DOHH2 (cell line): ENCODE results near the gene HIVEP3.

Source experiments
- H3F3A ChIP-seq: fragments of 200-600 bp; sonication (generic), shearing (Covaris generic); 2 replicates; pipeline ENCODE4 v1.6.0; 2016; ENCODE audit warnings: antibody characterized with exemption, mild to moderate bottlenecking; ENCODE audit not compliant: control insufficient read depth, insufficient read depth
- H3K27ac ChIP-seq: fragments of 200-600 bp; sonication (generic); 2 replicates; pipeline ENCODE4 v1.5.1; 2014; ENCODE audit warnings: low read depth, mild to moderate bottlenecking, low read length, moderate library complexity
- H3K27me3 ChIP-seq: fragments of 200-600 bp; sonication (generic); 2 replicates; pipeline ENCODE4 v1.6.1; 2014; ENCODE audit warnings: mild to moderate bottlenecking, low read length, mixed read lengths; ENCODE audit not compliant: control insufficient read depth
- H3K36me3 ChIP-seq: fragments of 200-600 bp; sonication (generic); 2 replicates; pipeline ENCODE4 v1.6.1; 2014; ENCODE audit warnings: mild to moderate bottlenecking, low read length, moderate library complexity, mixed read lengths; ENCODE audit not compliant: control insufficient read depth
- H3K4me1 ChIP-seq: fragments of 200-600 bp; sonication (generic); 2 replicates; pipeline ENCODE4 v1.6.1; 2014; ENCODE audit warnings: mild to moderate bottlenecking, low read length, mixed read lengths; ENCODE audit not compliant: control insufficient read depth
- H3K4me2 ChIP-seq: fragments of 200-600 bp; sonication (generic); 2 replicates; pipeline ENCODE4 v1.6.0; 2014; ENCODE audit warnings: mild to moderate bottlenecking, low read length, moderate library complexity
- H3K4me3 ChIP-seq: fragments of 200-600 bp; sonication (generic); 2 replicates; pipeline ENCODE4 v1.5.1; 2014; ENCODE audit warnings: mild to moderate bottlenecking, low read length, mixed read lengths
- H3K79me2 ChIP-seq: fragments of 200-600 bp; sonication (generic); 2 replicates; pipeline ENCODE4 v1.6.1; 2014; ENCODE audit warnings: mild to moderate bottlenecking, low read length, mixed read lengths; ENCODE audit not compliant: control insufficient read depth
- H3K9me2 ChIP-seq: fragments of 200-600 bp; sonication (generic); replicated peaks from 2 replicates; pipeline ENCODE4 v1.6.1; 2014; ENCODE audit warnings: mild to moderate bottlenecking, low read length, mixed read lengths; ENCODE audit not compliant: control insufficient read depth
- H3K9me3 ChIP-seq: fragments of 200-600 bp; sonication (generic); 2 replicates; pipeline ENCODE4 v1.6.1; 2014; ENCODE audit warnings: antibody characterized with exemption, low read length, mixed read lengths; ENCODE audit not compliant: control insufficient read depth, insufficient read depth
- H4K20me1 ChIP-seq: fragments of 200-600 bp; sonication (generic); 2 replicates; pipeline ENCODE4 v1.6.0; 2014; ENCODE audit warnings: low read depth, mild to moderate bottlenecking, antibody characterized with exemption, low read length, moderate library complexity; ENCODE audit not compliant: control insufficient read depth, insufficient read depth
- EZH2phosphoT487 ChIP-seq: fragments of 200-600 bp; sonication (generic); IDR thresholded peaks from 2 replicates; pipeline ENCODE4 v1.6.1; 2017; ENCODE audit warnings: borderline replicate concordance, mild to moderate bottlenecking, antibody characterized with exemption, low read length, moderate library complexity, mixed read lengths
- TF ChIP-seq, protein P1 (sequence below): fragments of 200-600 bp; sonication (generic); IDR thresholded peaks from one replicate; pipeline ENCODE4 v1.5.1; 2014; ENCODE audit warnings: antibody characterized with exemption, mild to moderate bottlenecking, low read depth, low read length; ENCODE audit not compliant: poor library complexity, severe bottlenecking

HIVEP3 gene

DNA sequence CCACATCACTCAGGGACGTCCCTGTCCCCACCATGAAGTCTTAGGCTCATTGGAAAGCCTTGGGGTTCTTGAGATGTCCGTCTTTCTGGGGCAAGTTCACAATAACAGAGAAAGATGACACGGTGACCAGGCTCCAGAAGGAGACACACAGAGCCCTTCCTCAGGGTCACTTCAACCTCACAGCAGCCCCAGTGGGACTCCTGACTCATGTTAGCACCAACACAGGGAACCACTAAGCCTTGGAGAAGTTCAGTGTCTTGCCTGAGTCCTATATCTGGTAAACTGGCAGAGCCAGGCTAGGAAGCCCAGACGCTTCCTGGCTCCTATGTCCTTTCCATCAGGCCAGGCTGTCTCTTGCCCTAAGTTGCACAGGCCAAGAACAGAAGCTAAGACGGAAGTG lies 199.1 kb downstream of the HIVEP3 start:
- no peak overlapping the region for H3K4me2 ChIP-seq
- no peaks in the 10 kb centered on the region for H3K79me2 ChIP-seq
- no peaks in the 10 kb centered on the region for H3F3A ChIP-seq
- H3K36me3 ChIP-seq = no peaks in the 10 kb centered on the region
- no peaks in the 10 kb centered on the region for H3K9me2 ChIP-seq
- no peaks in the 10 kb centered on the region for H3K9me3 ChIP-seq
- no peak overlapping the region for H3K27ac ChIP-seq
- H4K20me1 ChIP-seq = no peaks in the 10 kb centered on the region
- no peaks in the 10 kb centered on the region for H3K4me1 ChIP-seq
- no peaks in the 10 kb centered on the region; the same call in 1 of the 2 replicates for H3K27me3 ChIP-seq
- H3K4me3 ChIP-seq = no peak overlapping the region
- no peak for TF ChIP-seq EZH2phosphoT487
- TF ChIP-seq, protein P1, sequence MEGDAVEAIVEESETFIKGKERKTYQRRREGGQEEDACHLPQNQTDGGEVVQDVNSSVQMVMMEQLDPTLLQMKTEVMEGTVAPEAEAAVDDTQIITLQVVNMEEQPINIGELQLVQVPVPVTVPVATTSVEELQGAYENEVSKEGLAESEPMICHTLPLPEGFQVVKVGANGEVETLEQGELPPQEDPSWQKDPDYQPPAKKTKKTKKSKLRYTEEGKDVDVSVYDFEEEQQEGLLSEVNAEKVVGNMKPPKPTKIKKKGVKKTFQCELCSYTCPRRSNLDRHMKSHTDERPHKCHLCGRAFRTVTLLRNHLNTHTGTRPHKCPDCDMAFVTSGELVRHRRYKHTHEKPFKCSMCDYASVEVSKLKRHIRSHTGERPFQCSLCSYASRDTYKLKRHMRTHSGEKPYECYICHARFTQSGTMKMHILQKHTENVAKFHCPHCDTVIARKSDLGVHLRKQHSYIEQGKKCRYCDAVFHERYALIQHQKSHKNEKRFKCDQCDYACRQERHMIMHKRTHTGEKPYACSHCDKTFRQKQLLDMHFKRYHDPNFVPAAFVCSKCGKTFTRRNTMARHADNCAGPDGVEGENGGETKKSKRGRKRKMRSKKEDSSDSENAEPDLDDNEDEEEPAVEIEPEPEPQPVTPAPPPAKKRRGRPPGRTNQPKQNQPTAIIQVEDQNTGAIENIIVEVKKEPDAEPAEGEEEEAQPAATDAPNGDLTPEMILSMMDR = no peak

DNA sequence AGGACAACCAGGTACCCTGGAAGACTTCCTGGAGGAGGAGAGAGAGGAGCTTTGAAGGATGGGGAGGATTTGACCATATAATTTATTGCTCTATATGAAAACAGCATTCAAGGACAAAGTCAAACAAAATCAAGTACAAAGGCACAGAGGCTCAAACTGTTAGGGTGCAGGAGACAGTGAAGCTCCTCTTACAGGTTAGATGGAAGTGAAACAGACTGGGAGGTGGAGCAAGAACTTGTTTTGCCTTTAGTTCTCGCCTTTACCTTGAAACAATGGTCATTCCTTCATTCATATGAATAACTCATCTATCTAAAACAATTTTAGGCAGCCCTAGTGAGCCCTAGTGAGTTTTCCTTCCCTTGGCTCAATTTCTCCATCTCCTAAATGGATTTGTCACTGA lies 199.6 kb downstream of the HIVEP3 start:
- Histone ChIP-seq H3K9me2 (no peaks in the 10 kb centered on the region), H3K4me1 (no peaks in the 10 kb centered on the region), H3K9me3 (no peaks in the 10 kb centered on the region), H3K27me3 (no peaks in the 10 kb centered on the region; the same call in 1 of the 2 replicates), H3F3A (no peaks in the 10 kb centered on the region), H3K4me2 (no peak overlapping the region), H3K4me3 (no peak overlapping the region), H3K27ac (no peak overlapping the region), H3K79me2 (no peaks in the 10 kb centered on the region), H4K20me1 (no peaks in the 10 kb centered on the region), H3K36me3 (no peaks in the 10 kb centered on the region)
- no peak for TF ChIP-seq EZH2phosphoT487
- TF ChIP-seq, protein P1 = no peak

DNA sequence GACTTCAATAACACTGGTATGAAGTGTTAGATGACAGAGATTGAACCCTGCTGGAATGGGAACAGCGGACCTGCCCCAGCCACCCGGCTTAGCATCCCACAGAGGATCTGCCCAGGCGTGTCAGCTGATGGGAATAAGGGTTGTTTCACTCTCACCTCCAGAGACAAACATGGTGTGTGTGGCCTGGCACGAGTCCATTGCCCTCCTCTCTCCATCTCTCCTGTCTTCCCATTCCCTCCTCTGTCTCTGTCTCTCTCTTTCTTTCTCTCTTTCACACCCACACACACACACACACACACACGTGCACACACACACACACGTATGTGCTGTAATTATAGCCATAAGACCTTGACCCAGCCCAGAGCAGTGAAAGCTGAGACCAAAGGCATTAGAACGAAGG lies 200.2 kb downstream of the HIVEP3 start:
- Histone ChIP-seq H3K36me3 (no peaks in the 10 kb centered on the region), H3K27me3 (no peaks in the 10 kb centered on the region; the same call in 1 of the 2 replicates), H3K4me3 (no peak overlapping the region), H3K4me1 (no peaks in the 10 kb centered on the region), H3K9me2 (no peaks in the 10 kb centered on the region), H4K20me1 (no peaks in the 10 kb centered on the region), H3K4me2 (no peak overlapping the region), H3F3A (no peaks in the 10 kb centered on the region), H3K9me3 (no peaks in the 10 kb centered on the region), H3K79me2 (no peaks in the 10 kb centered on the region), H3K27ac (no peak overlapping the region)
- TF ChIP-seq, protein P1 = no peak
- TF ChIP-seq EZH2phosphoT487 = no peak
